Spleen (tissue), 11 donors: Measurements from ENCODE around the gene GPN2. TPM values are rescaled to one million over a fixed set of nuclear protein-coding genes. Genes with fewer than 3 reads are reported as not detected.
A peak's percentile ranks its signal among the peaks of the same experiment; 100 is the strongest.

ENCODE experiments used
- DNase-seq: peaks from one replicate; pipeline ENCODE4 v3.0.0-alpha.2; 2020
- H3K27ac ChIP-seq, 8 donors: fragments of 200-600 bp; sonication (generic) in 7 of 8; 1 replicate in 4 of 8; 2 replicates in 4 of 8; pipeline versions ENCODE4 v1.5.0 to v1.8.0; 2016 to 2021; ENCODE audit warnings: inconsistent platforms in 4 of 8, mild to moderate bottlenecking in 4 of 8, moderate library complexity in 1 of 8
- H3K27me3 ChIP-seq, 7 donors: fragments of 200-600 bp; sonication (generic) in 6 of 7; replicated peaks in 1 of 7; 1 replicate in 4 of 7; 2 replicates in 3 of 7; pipeline versions ENCODE4 v1.5.0 to v1.8.0; 2016 to 2021; ENCODE audit warnings: inconsistent platforms in 3 of 7, mild to moderate bottlenecking in 1 of 7
- H3K36me3 ChIP-seq, 6 donors: fragments of 200-600 bp; sonication (generic) in 5 of 6; 1 replicate in 4 of 6; 2 replicates in 2 of 6; pipeline versions ENCODE4 v1.5.0 to v1.8.0; 2016 to 2021; ENCODE audit warnings: inconsistent platforms in 2 of 6
- H3K4me1 ChIP-seq, 6 donors: fragments of 200-600 bp; sonication (generic) in 5 of 6; 1 replicate in 3 of 6; 2 replicates in 3 of 6; pipeline versions ENCODE4 v1.5.0 to v1.8.0; 2016 to 2021; ENCODE audit warnings: inconsistent platforms in 3 of 6
- H3K4me3 ChIP-seq, 8 donors: fragments of 200-600 bp; sonication (generic) in 7 of 8; 1 replicate in 4 of 8; 2 replicates in 4 of 8; pipeline versions ENCODE4 v1.5.0 to v1.8.0; 2016 to 2021; ENCODE audit warnings: inconsistent platforms in 4 of 8, mild to moderate bottlenecking in 4 of 8, moderate library complexity in 2 of 8
- H3K9me3 ChIP-seq, 8 donors: fragments of 200-600 bp; sonication (generic) in 7 of 8; 1 replicate in 4 of 8; 2 replicates in 4 of 8; pipeline versions ENCODE4 v1.5.0 to v1.8.0; 2016 to 2021; ENCODE audit warnings: inconsistent platforms in 4 of 8
- POLR2A ChIP-seq, 3 donors: fragments of 450-650 bp; IDR thresholded peaks; one replicate each; pipeline ENCODE4 v1.5.1; 2017; ENCODE audit warnings: antibody characterized with exemption in 3 of 3, mild to moderate bottlenecking in 1 of 3
- POLR2AphosphoS5 ChIP-seq, 3 donors: sonication (generic); formaldehyde crosslinking; IDR thresholded peaks; one replicate each; pipeline ENCODE4 v1.5.1; 2017; ENCODE audit warnings: antibody characterized with exemption in 3 of 3
- WGBS, 5 donors: extraction: QIAGEN DNeasy Blood & Tissue Kit in 3 of 5; methylation state at CpG; one replicate each; pipeline versions ENCODE4 v1.1.5 to v1.1.7; 2013 to 2018; 5-methylcytosine and 5-hydroxymethylcytosine counted together
- intact Hi-C: fragments of 100-400 bp; cut with DNase I; formaldehyde crosslinking; loops from one replicate; pipeline ENCODE4 v1.15.0; 2023; ENCODE audit warnings: low total_unique reads
- polyA plus RNA-seq, 3 donors: library from polyadenylated mRNA; stranded (reverse); fragments of 200-250 nt; gene quantifications; one replicate each; pipeline ENCODE4 v1.2.1, GENCODE V29; 2013
- total RNA-seq, 7 donors: library from RNA; depleted of rRNA in 3 of 7; stranded (reverse); fragments of >200 nt in 3 of 7; fragmentation: NEBNext Ultra II Directional in 4 of 7; extraction: Animal tissue kit (Norgen Biotek cat#: 25700) in 4 of 7; gene quantifications; one replicate each; pipeline versions ENCODE4 v1.1.0 to v1.2.1, GENCODE V29; 2016 to 2021
- TF ChIP-seq, protein P1 (sequence below), 11 experiments: fragments of 200-600 bp in 7 of 11; fragments of 450-650 bp in 4 of 11; sonication (generic) in 4 of 11; IDR thresholded peaks in 8 of 11; conservative IDR thresholded peaks in 3 of 11; 1 replicate in 7 of 11; 2 replicates in 4 of 11; pipeline versions ENCODE4 v1.4.0 to v1.8.0; 2016 to 2021; ENCODE audit warnings: antibody characterized with exemption in 11 of 11, inconsistent platforms in 4 of 11, mild to moderate bottlenecking in 1 of 11
- donor health status: healthy with polysubstance abuse.
- donor health status: DM: no; HTN: no; CAD: no; lungs with moderate emphysema.
- donor health status: DM: no; HTN: no; CAD: no.
- donor health status: Bipolar disorder and iron deficiency.
- donor health status: healthy.
- donor health status: DM: no; HTN: no; CAD: no.
- donor health status: DM: yes; HTN: yes; CAD: no.

The GPN2 gene
- total and polyA plus RNA-seq, 10 donors: 11.6 to 28.7 (median 17.1) TPM

DNA sequence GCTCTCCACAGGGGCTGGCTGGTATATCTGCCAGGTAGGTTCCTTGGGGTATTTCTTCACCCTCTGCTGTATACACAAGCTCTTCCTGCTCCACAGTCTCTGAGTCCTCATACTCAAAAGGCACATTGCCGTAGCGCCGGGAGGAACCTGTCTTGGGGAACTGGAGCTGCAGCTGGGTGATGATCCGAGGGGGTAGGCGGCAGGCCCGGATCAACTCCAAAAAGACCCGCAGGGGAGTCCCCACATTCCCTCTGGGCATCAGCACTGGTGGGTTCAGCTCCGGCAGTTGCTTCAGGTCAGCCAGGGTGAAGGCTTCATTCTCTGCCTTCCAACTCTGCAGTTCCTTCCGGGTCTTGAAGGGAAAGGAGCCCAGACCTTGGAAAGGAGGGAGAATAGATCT is 7.3 kb upstream of the GPN2 start:
- intact Hi-C loops: no loop called here
- WGBS, 5 donors: 90 to 97% (median 94%) methylated on average over 9 of the region's 9 CpGs

GRCh38 chr1:26894263-26894662 is 4.2 kb upstream of the GPN2 start:
- TF ChIP-seq, protein P1, sequence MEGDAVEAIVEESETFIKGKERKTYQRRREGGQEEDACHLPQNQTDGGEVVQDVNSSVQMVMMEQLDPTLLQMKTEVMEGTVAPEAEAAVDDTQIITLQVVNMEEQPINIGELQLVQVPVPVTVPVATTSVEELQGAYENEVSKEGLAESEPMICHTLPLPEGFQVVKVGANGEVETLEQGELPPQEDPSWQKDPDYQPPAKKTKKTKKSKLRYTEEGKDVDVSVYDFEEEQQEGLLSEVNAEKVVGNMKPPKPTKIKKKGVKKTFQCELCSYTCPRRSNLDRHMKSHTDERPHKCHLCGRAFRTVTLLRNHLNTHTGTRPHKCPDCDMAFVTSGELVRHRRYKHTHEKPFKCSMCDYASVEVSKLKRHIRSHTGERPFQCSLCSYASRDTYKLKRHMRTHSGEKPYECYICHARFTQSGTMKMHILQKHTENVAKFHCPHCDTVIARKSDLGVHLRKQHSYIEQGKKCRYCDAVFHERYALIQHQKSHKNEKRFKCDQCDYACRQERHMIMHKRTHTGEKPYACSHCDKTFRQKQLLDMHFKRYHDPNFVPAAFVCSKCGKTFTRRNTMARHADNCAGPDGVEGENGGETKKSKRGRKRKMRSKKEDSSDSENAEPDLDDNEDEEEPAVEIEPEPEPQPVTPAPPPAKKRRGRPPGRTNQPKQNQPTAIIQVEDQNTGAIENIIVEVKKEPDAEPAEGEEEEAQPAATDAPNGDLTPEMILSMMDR (IDR thresholded peaks at IDR 0.05 in 8 of 11, conservative IDR thresholded peaks at IDR 0.05 in 3 of 11): no peak
- TF ChIP-seq POLR2AphosphoS5 (IDR thresholded peaks at IDR 0.05): no peak
- no peak for TF ChIP-seq POLR2A (IDR thresholded peaks at IDR 0.05)
- 90 to 98% (median 95%) methylated on average over 13 of the region's 13 CpGs for WGBS, 5 donors

More for the DNA sequence above, 7.3 kb upstream of the GPN2 start:
- DNase-seq: no peak
- no peaks in the 10 kb centered on the region for H3K9me3 ChIP-seq
- H3K36me3 ChIP-seq: peaks cover 0 to 64% (median 53%) of the 10 kb centered on the region in 6 donors
- H3K27me3 ChIP-seq: no peaks in the 10 kb centered on the region
- TF ChIP-seq POLR2AphosphoS5 (IDR thresholded peaks at IDR 0.05): no peak
- TF ChIP-seq, protein P1 (IDR thresholded peaks at IDR 0.05 in 8 of 11, conservative IDR thresholded peaks at IDR 0.05 in 3 of 11): no peak
- no peak overlapping the region for H3K4me3 ChIP-seq
- H3K27ac ChIP-seq: no peak overlapping the region
- H3K4me1 ChIP-seq: peaks cover 14 to 64% (median 33%) of the 10 kb centered on the region in 6 donors

DNA sequence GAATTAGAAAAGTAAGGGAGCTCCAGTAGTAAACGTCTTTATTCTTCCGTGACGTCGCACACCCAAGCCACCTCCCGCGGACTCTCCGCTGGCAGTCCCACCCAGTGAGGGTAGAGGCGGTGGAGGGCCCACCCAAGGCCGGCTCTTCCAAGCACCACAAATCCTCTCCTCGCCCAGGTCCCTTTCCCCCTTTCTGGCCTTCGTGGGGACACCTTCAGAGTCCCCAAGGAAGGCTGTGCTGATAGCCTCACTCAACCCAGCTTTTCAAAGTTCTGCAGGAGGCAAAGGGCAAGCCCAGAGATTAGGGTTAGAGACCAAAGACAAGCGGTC is 349 bp upstream of the GPN2 start:
- intact Hi-C loops: no loop called here
- Histone ChIP-seq H3K4me3 (peak overlapping the region; percentile 61 to 98 (median 88)), H3K4me1 (peaks cover 12 to 48% (median 32%) of the 10 kb centered on the region in 6 donors), H3K27me3 (no peaks in the 10 kb centered on the region), H3K36me3 (peaks cover 0 to 85% (median 67%) of the 10 kb centered on the region in 6 donors), H3K9me3 (no peaks in the 10 kb centered on the region), H3K27ac (peak overlapping the region; percentile 85 to 98 (median 94))
- no peak for DNase-seq
- 4 to 12% (median 4%) methylated on average over 12 of the region's 12 CpGs for WGBS, 5 donors
- no peak for TF ChIP-seq POLR2A (IDR thresholded peaks at IDR 0.05)
- TF ChIP-seq, protein P1 (IDR thresholded peaks at IDR 0.05 in 8 of 11, conservative IDR thresholded peaks at IDR 0.05 in 3 of 11): no peak
- no peak for TF ChIP-seq POLR2AphosphoS5 (IDR thresholded peaks at IDR 0.05)

More at GRCh38 chr1:26894263-26894662, 4.2 kb upstream of the GPN2 start:
- no peak for DNase-seq
- Histone ChIP-seq H3K27ac (no peak overlapping the region), H3K4me3 (no peak overlapping the region), H3K36me3 (peaks cover 0 to 81% (median 57%) of the 10 kb centered on the region in 6 donors), H3K9me3 (no peaks in the 10 kb centered on the region), H3K4me1 (peaks cover 14 to 58% (median 31%) of the 10 kb centered on the region in 6 donors), H3K27me3 (no peaks in the 10 kb centered on the region)
- intact Hi-C loops: no loop called here

GRCh38 chr1:26888231-26888630 is 1.9 kb downstream of the GPN2 start:
- peaks cover 12 to 48% (median 32%) of the 10 kb centered on the region in 6 donors for H3K4me1 ChIP-seq
- H3K27ac ChIP-seq: no peak overlapping the region
- H3K4me3 ChIP-seq: no peak overlapping the region
- WGBS, 5 donors: 91 to 100% (median 98%) methylated on average over 1 of the region's 1 CpG
- H3K27me3 ChIP-seq: no peaks in the 10 kb centered on the region
- DNase-seq: no peak
- H3K9me3 ChIP-seq: no peaks in the 10 kb centered on the region
- intact Hi-C loops: no loop called here
- no peak for TF ChIP-seq POLR2A (IDR thresholded peaks at IDR 0.05)
- no peak for TF ChIP-seq POLR2AphosphoS5 (IDR thresholded peaks at IDR 0.05)
- TF ChIP-seq, protein P1 (IDR thresholded peaks at IDR 0.05 in 8 of 11, conservative IDR thresholded peaks at IDR 0.05 in 3 of 11): no peak
- H3K36me3 ChIP-seq: peaks cover 11 to 85% (median 70%) of the 10 kb centered on the region in 6 donors
